GM13976 (cell line): ENCODE results near the gene RBM17.
"Not testable (repeated sequence)": the region's sequence is repeated elsewhere in the genome, so short reads cannot be mapped to it uniquely, and the experiment has no call there.

Source experiments
- DNase-seq: peaks from one replicate; pipeline ENCODE4 v3.0.0; 2012; ENCODE audit warnings: low spot score
- in situ Hi-C: fragments of 300-500 bp; cut with MboI; formaldehyde crosslinking; loops from one replicate; pipeline ENCODE4 v1.12.0; 2022; ENCODE audit warnings: low sequenced_read_pairs, mixed read lengths, inconsistent platforms; ENCODE audit not compliant: unreplicated experiment
- TF ChIP-seq, protein P1 (sequence below): IDR thresholded peaks from 2 replicates; pipeline ENCODE4 v1.5.1; 2012; ENCODE audit warnings: borderline replicate concordance, mild to moderate bottlenecking; ENCODE audit not compliant: insufficient read depth; ENCODE audit errors: extremely low read depth, missing control alignments, control extremely low read depth

Gene RBM17

DNA sequence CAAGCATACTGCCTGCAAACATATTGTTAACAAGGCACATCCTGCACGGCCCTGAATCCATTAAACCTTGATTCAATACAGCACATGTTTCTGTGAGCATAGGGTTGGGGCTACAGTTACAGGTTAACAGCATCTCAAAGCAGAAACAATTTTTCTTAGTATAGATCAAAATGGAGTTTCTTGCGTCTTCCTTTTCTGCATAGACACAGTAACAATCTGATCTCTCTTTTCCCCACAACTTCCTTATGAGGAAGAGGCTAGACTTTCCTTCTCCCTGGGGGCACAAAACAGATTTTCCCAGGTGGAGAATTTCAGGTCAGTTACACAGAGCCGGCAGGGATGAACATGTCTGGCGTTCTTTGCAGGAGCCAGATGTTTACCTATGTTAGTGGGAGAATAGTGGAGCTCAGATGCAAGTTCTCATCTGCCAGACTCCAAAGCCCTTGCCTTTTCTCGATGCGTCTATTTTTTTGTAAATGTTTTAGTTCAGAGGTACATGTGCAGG is 76.4 kb downstream of the RBM17 start:
- in situ Hi-C loops = no loop called here
- DNase-seq = no peak
- TF ChIP-seq, protein P1, sequence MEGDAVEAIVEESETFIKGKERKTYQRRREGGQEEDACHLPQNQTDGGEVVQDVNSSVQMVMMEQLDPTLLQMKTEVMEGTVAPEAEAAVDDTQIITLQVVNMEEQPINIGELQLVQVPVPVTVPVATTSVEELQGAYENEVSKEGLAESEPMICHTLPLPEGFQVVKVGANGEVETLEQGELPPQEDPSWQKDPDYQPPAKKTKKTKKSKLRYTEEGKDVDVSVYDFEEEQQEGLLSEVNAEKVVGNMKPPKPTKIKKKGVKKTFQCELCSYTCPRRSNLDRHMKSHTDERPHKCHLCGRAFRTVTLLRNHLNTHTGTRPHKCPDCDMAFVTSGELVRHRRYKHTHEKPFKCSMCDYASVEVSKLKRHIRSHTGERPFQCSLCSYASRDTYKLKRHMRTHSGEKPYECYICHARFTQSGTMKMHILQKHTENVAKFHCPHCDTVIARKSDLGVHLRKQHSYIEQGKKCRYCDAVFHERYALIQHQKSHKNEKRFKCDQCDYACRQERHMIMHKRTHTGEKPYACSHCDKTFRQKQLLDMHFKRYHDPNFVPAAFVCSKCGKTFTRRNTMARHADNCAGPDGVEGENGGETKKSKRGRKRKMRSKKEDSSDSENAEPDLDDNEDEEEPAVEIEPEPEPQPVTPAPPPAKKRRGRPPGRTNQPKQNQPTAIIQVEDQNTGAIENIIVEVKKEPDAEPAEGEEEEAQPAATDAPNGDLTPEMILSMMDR = no peak

DNA sequence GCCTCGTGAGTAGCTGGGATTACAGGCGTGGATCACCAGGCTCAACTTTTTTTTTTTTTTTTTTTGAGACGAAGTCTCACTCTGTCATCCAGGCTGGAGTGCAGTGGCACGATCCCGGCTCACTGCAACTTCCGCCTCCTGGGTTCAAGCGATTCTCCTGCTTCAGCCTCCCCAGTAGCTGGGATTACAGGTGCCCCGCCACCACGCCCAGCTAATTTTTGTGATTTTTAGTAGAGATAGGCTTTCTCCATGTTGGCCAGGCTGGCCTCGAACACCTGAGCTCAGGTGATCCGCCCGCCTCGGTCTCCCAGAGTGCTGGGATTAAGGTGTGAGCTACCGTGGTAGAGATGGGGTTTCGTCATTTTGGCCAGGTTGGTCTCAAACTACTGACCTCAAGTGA is 77.1 kb downstream of the RBM17 start:
- in situ Hi-C loops, DNase-seq: not testable (repeated sequence)
